Measurements from ENCODE around the gene SLC25A23. TPM values are rescaled to one million over a fixed set of nuclear protein-coding genes. Genes with fewer than 3 reads are reported as not detected.
"Not testable (repeated sequence)": the region's sequence is repeated elsewhere in the genome, so short reads cannot be mapped to it uniquely, and the experiment has no call there.

SLC25A23 gene
- total RNA-seq, 1 donor from 2014 or later: 41.8 TPM

GRCh38 chr19:6402058-6402457, 57.5 kb downstream of the SLC25A23 start:
- Histone ChIP-seq H3K4me1 (ENCODE audit: insufficient read depth, low read length) (peaks cover 5% of the 10 kb centered on the region), H2AFZ (ENCODE audit: low read depth, low read length) (no peak overlapping the region), H3K4me2 (ENCODE audit: low read length) (no peak overlapping the region), H3K4me3 (ENCODE audit: insufficient read depth, low read depth, low read length) (no peak overlapping the region), H3K9ac (ENCODE audit: low read length) (no peak overlapping the region), H3K79me2 (ENCODE audit: insufficient read depth, low read length) (no peaks in the 10 kb centered on the region), H3K9me3 (ENCODE audit: insufficient read depth, low read depth, low read length) (no peaks in the 10 kb centered on the region), H3K27ac (ENCODE audit: low read depth, low read length) (no peak overlapping the region), H4K20me1 (ENCODE audit: insufficient read depth, low read length) (no peaks in the 10 kb centered on the region), H3K36me3 (ENCODE audit: insufficient read depth, low read length) (no peaks in the 10 kb centered on the region), H3K27me3 (ENCODE audit: insufficient read depth, low read length) (no peaks in the 10 kb centered on the region)
- H3K36me3 Mint-ChIP-seq (ENCODE audit: low read depth, unreplicated experiment): no peaks in the 10 kb centered on the region
- no peaks in the 10 kb centered on the region for H3K9me3 Mint-ChIP-seq (ENCODE audit: unreplicated experiment)
- TF ChIP-seq CTCF (IDR thresholded peaks at IDR 0.05; ENCODE audit: insufficient read depth, low read depth, low read length) (no peak), EZH2 (IDR thresholded peaks at IDR 0.05; ENCODE audit: insufficient read depth, low read length) (no peak)
- FAIRE-seq: no peak
- no peaks in the 10 kb centered on the region for H3K27me3 Mint-ChIP-seq (ENCODE audit: low read depth, unreplicated experiment)
- no peak for DNase-seq (ENCODE audit: low read depth)
- H3K27ac Mint-ChIP-seq (ENCODE audit: unreplicated experiment): no peak overlapping the region
- no peaks in the 10 kb centered on the region for H3K4me1 Mint-ChIP-seq (ENCODE audit: low read depth, unreplicated experiment)
- H3K4me3 Mint-ChIP-seq (ENCODE audit: unreplicated experiment): peak overlapping the region; percentile 27

- H3K36me3 Mint-ChIP-seq (ENCODE audit: low read depth, unreplicated experiment); H3K4me1 Mint-ChIP-seq (ENCODE audit: low read depth, unreplicated experiment); H3K4me2 ChIP-seq (ENCODE audit: low read length); H3K27me3 Mint-ChIP-seq (ENCODE audit: low read depth, unreplicated experiment); H3K9ac ChIP-seq (ENCODE audit: low read length); H3K79me2 ChIP-seq (ENCODE audit: insufficient read depth, low read length); H3K36me3 ChIP-seq (ENCODE audit: insufficient read depth, low read length); H3K4me3 Mint-ChIP-seq (ENCODE audit: unreplicated experiment); H3K4me1 ChIP-seq (ENCODE audit: insufficient read depth, low read length); H3K9me3 Mint-ChIP-seq (ENCODE audit: unreplicated experiment); H3K9me3 ChIP-seq (ENCODE audit: insufficient read depth, low read depth, low read length); H3K27ac Mint-ChIP-seq (ENCODE audit: unreplicated experiment); FAIRE-seq; H3K27me3 ChIP-seq (ENCODE audit: insufficient read depth, low read length); H3K4me3 ChIP-seq (ENCODE audit: insufficient read depth, low read depth, low read length); H3K27ac ChIP-seq (ENCODE audit: low read depth, low read length); H2AFZ ChIP-seq (ENCODE audit: low read depth, low read length); H4K20me1 ChIP-seq (ENCODE audit: insufficient read depth, low read length); DNase-seq (ENCODE audit: low read depth): not testable (repeated sequence)
Observed at GRCh38 chr19:6400062-6400944, 59.3 kb downstream of the SLC25A23 start.

GRCh38 chr19:6396305-6396704, 63.3 kb downstream of the SLC25A23 start:
- DNase-seq (ENCODE audit: low read depth): no peak
- Mint-ChIP-seq H3K27ac (ENCODE audit: unreplicated experiment) (no peak overlapping the region), H3K9me3 (ENCODE audit: unreplicated experiment) (no peaks in the 10 kb centered on the region)

More at GRCh38 chr19:6396305-6396704, 63.3 kb downstream of the SLC25A23 start:
- H3K79me2 ChIP-seq (ENCODE audit: insufficient read depth, low read length): peaks cover 18% of the 10 kb centered on the region
- no peaks in the 10 kb centered on the region for H3K36me3 Mint-ChIP-seq (ENCODE audit: low read depth, unreplicated experiment)
- H3K27me3 ChIP-seq (ENCODE audit: insufficient read depth, low read length): no peaks in the 10 kb centered on the region
- no peaks in the 10 kb centered on the region for H4K20me1 ChIP-seq (ENCODE audit: insufficient read depth, low read length)
- no peaks in the 10 kb centered on the region for H3K36me3 ChIP-seq (ENCODE audit: insufficient read depth, low read length)
- H3K4me3 ChIP-seq (ENCODE audit: insufficient read depth, low read depth, low read length): no peak overlapping the region
- no peak for FAIRE-seq
- peaks cover 12% of the 10 kb centered on the region for H3K4me1 ChIP-seq (ENCODE audit: insufficient read depth, low read length)
- TF ChIP-seq EZH2 (IDR thresholded peaks at IDR 0.05; ENCODE audit: insufficient read depth, low read length) (no peak), CTCF (IDR thresholded peaks at IDR 0.05; ENCODE audit: insufficient read depth, low read depth, low read length) (no peak)
- no peaks in the 10 kb centered on the region for H3K9me3 ChIP-seq (ENCODE audit: insufficient read depth, low read depth, low read length)
- no peak overlapping the region for H2AFZ ChIP-seq (ENCODE audit: low read depth, low read length)
- no peak overlapping the region for H3K4me3 Mint-ChIP-seq (ENCODE audit: unreplicated experiment)
- peaks cover 7% of the 10 kb centered on the region for H3K4me1 Mint-ChIP-seq (ENCODE audit: low read depth, unreplicated experiment)
- H3K27ac ChIP-seq (ENCODE audit: low read depth, low read length): no peak overlapping the region
- H3K27me3 Mint-ChIP-seq (ENCODE audit: low read depth, unreplicated experiment): no peaks in the 10 kb centered on the region
- H3K4me2 ChIP-seq (ENCODE audit: low read length): no peak overlapping the region
- no peak overlapping the region for H3K9ac ChIP-seq (ENCODE audit: low read length)

All from astrocyte (in vitro differentiated cells and primary cell).